ENCODE measurements around the gene WASHC1.
"Not testable (repeated sequence)": the region's sequence is repeated elsewhere in the genome, so short reads cannot be mapped to it uniquely, and the experiment has no call there.

The WASHC1 gene

GRCh38 chr9:14129-14809 is 15.0 kb downstream of the WASHC1 start:
- not testable (repeated sequence) for DNase-seq (ENCODE audit: low read depth)

- peak; percentile 56 for DNase-seq (ENCODE audit: low read depth)
These were observed 18.1 kb downstream of the WASHC1 start for GRCh38 chr9:11206-11605.

DNA sequence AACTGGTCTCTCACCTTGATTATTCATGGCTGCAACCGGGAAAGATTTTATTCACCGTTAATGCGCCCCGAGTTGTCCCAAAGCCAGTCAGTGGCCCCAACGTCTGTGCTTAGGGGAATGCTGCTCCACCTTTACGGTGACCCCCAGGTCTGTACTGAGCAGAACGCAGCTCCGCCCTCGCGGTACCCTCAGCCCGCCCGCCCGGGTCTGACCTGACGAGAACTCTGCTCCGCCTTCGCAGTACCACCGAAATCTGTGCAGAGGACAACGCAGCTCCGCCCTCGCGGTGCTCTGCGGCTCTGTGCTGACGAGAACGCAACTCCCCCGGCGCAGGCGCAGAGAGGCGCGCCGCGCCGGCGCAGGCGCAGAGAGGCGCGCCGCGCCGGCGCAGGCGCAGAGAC is 18.6 kb downstream of the WASHC1 start:
- DNase-seq (ENCODE audit: low read depth), result peak; percentile 12

DNA sequence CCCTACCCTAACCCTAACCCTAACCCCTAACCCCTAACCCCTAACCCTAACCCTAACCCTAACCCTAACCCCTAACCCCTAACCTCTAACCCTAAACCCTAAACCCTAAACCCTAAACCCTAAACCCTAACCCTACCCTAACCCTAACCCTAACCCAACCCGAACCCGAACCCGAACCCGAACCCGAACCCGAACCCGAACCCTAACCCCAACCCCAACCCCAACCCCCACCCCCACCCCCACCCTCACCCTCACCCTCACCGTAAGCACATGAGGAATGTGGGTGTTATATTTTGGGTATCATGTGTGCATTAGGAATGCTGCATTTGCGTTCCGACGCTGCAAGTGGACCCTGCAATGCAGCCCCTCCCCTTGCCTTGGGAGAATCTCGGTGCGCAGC is 19.0 kb downstream of the WASHC1 start:
- not testable (repeated sequence) for DNase-seq (ENCODE audit: low read depth)
